Activated naive CD4-positive, alpha-beta T cell treated with anti-CD3 and anti-CD28 coated beads for 36 hours (primary cell): ENCODE measurements around the gene PROKR1. TPM values are rescaled to one million over a fixed set of nuclear protein-coding genes. Genes with fewer than 3 reads are reported as not detected.
"Not testable (repeated sequence)": the region's sequence is repeated elsewhere in the genome, so short reads cannot be mapped to it uniquely, and the experiment has no call there.

ENCODE experiments used
- CTCF ChIA-PET: fragments of 350-600 bp; sonication (Branson Sonifier 250); formaldehyde crosslinking; loops from one replicate; lab custom pipeline; 2021; ENCODE audit warnings: antibody characterized with exemption; lab: Charles Lee
- DNase-seq: peaks from one replicate; pipeline ENCODE4 v3.0.0-alpha.2; 2020
- H3K27ac Mint-ChIP-seq: one replicate; pipeline ENCODE4 v1.8.0; 2021; ENCODE audit warnings: mild to moderate bottlenecking, mixed read lengths
- H3K27me3 Mint-ChIP-seq: one replicate; pipeline ENCODE4 v1.8.0; 2021; ENCODE audit warnings: low read depth, mixed read lengths
- H3K36me3 Mint-ChIP-seq: one replicate; pipeline ENCODE4 v1.8.0; 2021; ENCODE audit warnings: low read depth, mixed read lengths
- H3K4me1 Mint-ChIP-seq: one replicate; pipeline ENCODE4 v1.8.0; 2021; ENCODE audit warnings: low read depth, mixed read lengths
- H3K4me3 Mint-ChIP-seq: one replicate; pipeline ENCODE4 v1.8.0; 2021; ENCODE audit warnings: mild to moderate bottlenecking, moderate library complexity, mixed read lengths
- H3K9me3 Mint-ChIP-seq: one replicate; pipeline ENCODE4 v1.8.0; 2021; ENCODE audit warnings: mixed read lengths
- intact Hi-C: fragments of 100-400 bp; cut with micrococcal nuclease; formaldehyde crosslinking; loops from one replicate; pipeline ENCODE4 v1.15.1; 2023
- total RNA-seq, 2 experiments: library from RNA; stranded (reverse); gene quantifications; one replicate each; pipeline ENCODE4 v1.2.3, GENCODE V29; 2021

The PROKR1 gene
- not detected for total RNA-seq

DNA sequence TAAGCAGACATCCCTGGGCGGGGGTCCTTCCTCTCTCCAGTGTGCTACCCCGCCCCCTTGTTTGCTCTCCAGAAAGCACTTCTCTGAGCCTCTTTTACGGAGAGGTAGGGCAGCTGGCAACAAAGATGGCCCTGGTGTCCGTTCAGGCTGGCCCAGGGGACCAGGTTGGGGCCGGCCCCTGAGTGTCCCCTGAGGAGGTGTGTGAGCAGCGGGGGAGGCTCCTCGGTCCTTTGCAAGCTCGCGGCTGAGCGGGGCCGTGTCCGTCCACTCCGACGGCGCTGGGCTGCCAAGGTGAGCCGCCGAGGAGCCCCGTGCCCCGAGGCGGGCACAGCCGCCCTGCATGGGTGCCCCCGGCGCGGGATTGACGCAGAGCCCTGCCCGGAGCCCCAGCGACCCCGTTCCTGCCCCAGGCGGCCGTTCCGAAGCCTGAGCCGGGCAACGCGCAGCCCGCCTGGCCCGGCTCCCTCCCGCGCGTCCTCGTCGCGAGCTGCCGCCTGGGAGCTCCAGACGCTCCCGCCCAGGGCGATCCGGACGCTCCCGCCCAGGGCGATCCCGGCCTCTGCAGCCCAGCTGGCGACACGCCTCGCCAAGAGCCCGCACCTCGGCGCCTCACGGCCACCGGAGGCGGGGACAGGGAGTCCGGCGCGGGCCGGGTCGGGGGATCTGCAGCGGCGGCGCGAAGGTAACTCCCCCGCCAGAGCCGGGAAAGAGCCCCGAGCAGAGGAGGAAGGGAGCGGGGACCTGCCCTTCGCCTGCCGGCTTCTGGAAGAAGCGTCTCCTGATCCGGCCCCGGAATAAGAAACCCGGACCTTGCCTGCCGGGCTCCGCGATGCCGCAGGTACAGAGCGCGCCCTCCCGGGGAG, at the start of gene PROKR1:
TSS of gene PROKR1 (plus strand) at position 569 of the 863 bp plus-strand sequence. CDS start 2,243 bp downstream, outside the sequence.
- Mint-ChIP-seq H3K27ac (no peak within 1 kb of the TSS), H3K9me3 (peaks cover 2% of the 10 kb centered on the region), H3K36me3 (no peaks in the 10 kb centered on the region), H3K27me3 (peaks cover 62% of the 10 kb centered on the region), H3K4me3 (peak within 1 kb of the TSS; percentile 25), H3K4me1 (peaks cover 10% of the 10 kb centered on the region)
- peak; percentile 30 for DNase-seq
- intact Hi-C loops = no loop called here
- CTCF ChIA-PET = interaction anchor here (1.2 kb wide), 1 partner anchor 177 kb away, joined by 3 read pairs; no protein-coding TSS in a partner anchor

DNA sequence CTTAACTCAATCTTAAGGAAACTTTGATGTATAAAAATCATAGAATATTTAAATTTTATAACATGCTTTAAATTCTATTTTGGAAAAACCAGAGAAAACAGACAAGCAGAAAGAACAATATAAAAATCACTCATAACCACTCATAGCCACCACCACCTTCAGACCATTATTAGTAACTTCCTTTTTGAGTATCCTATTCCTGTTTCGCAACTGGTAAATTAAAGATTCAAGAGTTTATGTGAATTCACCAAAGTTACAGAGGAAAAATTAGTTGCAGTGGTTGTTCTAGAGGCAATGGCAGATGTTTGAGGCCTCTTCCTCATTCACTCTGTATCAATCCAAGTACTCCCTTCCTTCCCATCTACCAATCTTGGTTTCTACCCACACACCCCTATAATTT, 49.3 kb upstream of the PROKR1 start:
- CTCF ChIA-PET = interaction anchor here (0.6 to 4.3 kb wide), 7 partner anchors 32 to 331 kb away, joined by 3 to 52 read pairs (median 3); partner anchors contain the start of genes APLF and FBXO48
- Mint-ChIP-seq H3K4me3 (no peak overlapping the region), H3K9me3 (peaks cover under 1% of the 10 kb centered on the region), H3K36me3 (no peaks in the 10 kb centered on the region), H3K27me3 (peaks cover 8% of the 10 kb centered on the region), H3K4me1 (peaks cover 3% of the 10 kb centered on the region), H3K27ac (no peak overlapping the region)
- intact Hi-C loops = loop anchor here (2.0 kb wide), 1 partner anchor 131 kb away; no protein-coding TSS in a partner anchor
- no peak for DNase-seq

DNA sequence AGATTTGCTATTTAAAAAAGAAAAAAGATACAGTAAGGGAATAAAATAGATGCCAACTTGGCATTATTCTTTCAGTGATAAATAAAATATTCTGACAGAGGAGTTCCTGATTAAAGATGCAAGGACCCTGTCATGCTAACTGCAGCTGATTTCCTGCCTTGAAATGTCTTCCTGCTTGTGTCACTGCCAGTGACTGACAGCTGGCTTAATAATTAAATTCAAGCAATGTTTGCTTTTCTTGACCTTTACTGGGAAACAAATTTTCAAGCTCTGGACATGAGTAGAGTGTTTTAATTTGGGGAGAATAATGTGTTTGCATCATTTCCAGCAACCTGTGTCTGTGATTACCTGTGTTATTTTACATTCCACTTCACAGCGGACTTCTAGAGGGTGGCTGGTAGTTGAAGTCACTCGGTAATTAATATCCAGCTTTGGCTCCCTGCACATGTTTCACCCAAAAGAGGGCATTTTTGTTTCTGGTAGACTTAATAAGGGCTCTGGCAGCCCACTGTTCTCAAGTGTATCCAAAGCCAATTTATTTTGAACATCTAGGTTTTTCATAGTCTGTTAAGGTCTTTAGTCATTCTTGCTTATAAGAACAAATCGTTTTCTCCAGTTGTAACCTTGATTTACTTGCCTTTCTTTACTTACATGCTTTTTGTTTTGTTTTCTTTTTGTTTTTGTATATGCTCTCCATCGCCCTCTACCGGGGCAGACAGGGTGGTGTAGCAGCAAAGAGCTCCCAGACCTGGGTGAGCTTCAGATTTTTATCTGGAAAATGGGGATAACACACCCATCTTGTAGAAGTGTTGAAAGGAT, 48.5 kb upstream of the PROKR1 start:
- no peak overlapping the region for H3K27ac Mint-ChIP-seq
- DNase-seq = peak; percentile 63
- peaks cover 8% of the 10 kb centered on the region for H3K9me3 Mint-ChIP-seq
- H3K4me1 Mint-ChIP-seq = peaks cover 3% of the 10 kb centered on the region
- CTCF ChIA-PET = interaction anchor here (0.5 to 4.3 kb wide), 48 partner anchors 9 to 682 kb away, joined by 3 to 52 read pairs (median 4); partner anchors contain the start of genes APLF and FBXO48
- no peak overlapping the region for H3K4me3 Mint-ChIP-seq
- no peaks in the 10 kb centered on the region for H3K36me3 Mint-ChIP-seq
- intact Hi-C loops = loop anchor here (1.0 to 2.0 kb wide), 3 partner anchors 128 to 330 kb away; partner anchors contain the start of genes APLF and FBXO48
- peaks cover 13% of the 10 kb centered on the region for H3K27me3 Mint-ChIP-seq

DNA sequence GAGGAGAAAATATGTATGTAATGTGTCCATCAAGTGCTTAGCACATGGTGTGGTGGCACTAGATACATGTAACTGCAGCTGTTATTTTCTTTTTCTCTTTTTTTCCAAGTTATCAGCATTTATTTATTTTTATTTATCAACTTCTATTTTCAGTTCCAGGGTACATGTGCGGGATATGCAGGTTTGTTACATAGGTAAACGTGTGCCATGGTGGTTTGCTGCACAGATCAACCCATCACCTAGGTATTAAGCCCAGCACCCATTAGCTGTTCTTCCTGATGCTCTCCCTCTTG, 47.9 kb upstream of the PROKR1 start:
- CTCF ChIA-PET = interaction anchor here (0.5 to 4.3 kb wide), 47 partner anchors 9 to 682 kb away, joined by 3 to 52 read pairs (median 4); partner anchors contain the start of genes APLF and FBXO48
- H3K9me3 Mint-ChIP-seq = peaks cover 14% of the 10 kb centered on the region
- H3K27me3 Mint-ChIP-seq = peaks cover 13% of the 10 kb centered on the region
- intact Hi-C loops = loop anchor here (1.0 to 2.0 kb wide), 3 partner anchors 128 to 330 kb away; partner anchors contain the start of genes APLF and FBXO48
- H3K4me1 Mint-ChIP-seq, H3K4me3 Mint-ChIP-seq, H3K27ac Mint-ChIP-seq, DNase-seq, H3K36me3 Mint-ChIP-seq: not testable (repeated sequence)

- peaks cover 20% of the 10 kb centered on the region for H3K9me3 Mint-ChIP-seq
- DNase-seq, intact Hi-C loops, CTCF ChIA-PET, H3K4me1 Mint-ChIP-seq, H3K36me3 Mint-ChIP-seq, H3K4me3 Mint-ChIP-seq, H3K27ac Mint-ChIP-seq: not testable (repeated sequence)
- H3K27me3 Mint-ChIP-seq = peaks cover 13% of the 10 kb centered on the region
Observed at GRCh38 chr2:68600495-68600894, 42.9 kb upstream of the PROKR1 start.

DNA sequence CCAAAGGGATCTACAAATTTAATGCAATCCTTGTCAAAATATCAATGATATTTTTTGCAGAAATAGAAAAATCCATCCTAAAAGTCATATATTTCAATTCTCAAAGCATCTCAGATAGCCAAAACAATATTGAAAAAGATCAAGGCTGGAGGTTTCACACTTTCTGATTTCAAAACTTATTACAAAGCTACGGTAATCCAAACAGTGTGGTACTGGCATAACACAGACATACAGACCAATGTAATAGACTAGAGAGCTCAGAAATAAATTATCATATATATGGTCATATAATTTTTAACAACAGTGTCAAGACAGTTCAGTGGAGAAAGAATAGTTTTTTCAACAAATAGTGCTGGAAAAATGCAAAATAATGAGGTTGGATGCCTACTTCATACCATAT, 40.3 kb upstream of the PROKR1 start:
- Mint-ChIP-seq H3K4me3 (no peak overlapping the region), H3K27ac (no peak overlapping the region), H3K27me3 (peaks cover 6% of the 10 kb centered on the region), H3K4me1 (no peaks in the 10 kb centered on the region), H3K9me3 (peaks cover 20% of the 10 kb centered on the region), H3K36me3 (no peaks in the 10 kb centered on the region)
- CTCF ChIA-PET = no interaction called here
- DNase-seq = no peak
- intact Hi-C loops = no loop called here

DNA sequence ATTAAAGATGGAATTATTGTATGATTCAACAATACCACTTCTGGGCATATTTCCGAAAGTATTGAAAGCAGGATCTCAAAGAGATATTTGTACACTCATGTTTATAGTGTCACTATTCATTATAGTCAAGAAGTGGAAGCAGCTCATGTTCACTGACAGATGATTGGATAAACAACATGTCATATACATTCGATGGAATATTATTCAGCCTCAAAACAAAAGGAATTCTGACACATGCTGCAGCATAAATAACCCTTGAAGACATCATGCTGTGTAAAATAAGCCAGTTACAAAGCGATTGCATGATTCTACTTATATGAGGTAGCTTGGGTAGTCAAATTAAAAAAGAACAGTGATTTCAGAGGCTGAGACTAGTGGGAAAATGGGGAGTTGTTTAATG, 39.3 kb upstream of the PROKR1 start:
- Mint-ChIP-seq H3K4me1 (no peaks in the 10 kb centered on the region), H3K9me3 (peaks cover 19% of the 10 kb centered on the region), H3K36me3 (no peaks in the 10 kb centered on the region), H3K27ac (no peak overlapping the region), H3K27me3 (peaks cover 5% of the 10 kb centered on the region), H3K4me3 (no peak overlapping the region)
- DNase-seq = no peak
- intact Hi-C loops = no loop called here
- CTCF ChIA-PET = interaction anchor here (2.1 kb wide), 1 partner anchor 8 kb away, joined by 4 read pairs; no protein-coding TSS in a partner anchor

DNA sequence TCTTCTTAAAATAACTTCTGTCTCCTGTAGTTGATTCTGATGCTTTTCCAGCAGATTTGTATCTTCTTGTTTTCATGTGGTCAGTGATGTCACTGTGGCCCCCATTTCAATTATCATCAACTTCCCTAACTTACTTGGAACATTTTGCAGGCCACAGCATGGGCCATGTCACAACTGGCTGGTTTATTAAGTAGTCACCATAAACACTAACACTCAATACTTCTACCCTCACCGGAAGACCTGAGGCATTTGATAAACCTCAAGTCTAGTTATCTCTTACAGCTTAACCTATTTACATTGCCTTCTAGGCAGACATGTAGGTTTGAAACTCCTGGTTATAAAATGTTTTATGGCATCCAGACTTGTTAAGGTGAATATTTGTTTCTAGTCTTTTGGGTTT, 37.4 kb upstream of the PROKR1 start:
- CTCF ChIA-PET = interaction anchor here (0.9 to 2.1 kb wide), 2 partner anchors 10 to 22 kb away, joined by 3 to 4 read pairs; no protein-coding TSS in a partner anchor

DNA sequence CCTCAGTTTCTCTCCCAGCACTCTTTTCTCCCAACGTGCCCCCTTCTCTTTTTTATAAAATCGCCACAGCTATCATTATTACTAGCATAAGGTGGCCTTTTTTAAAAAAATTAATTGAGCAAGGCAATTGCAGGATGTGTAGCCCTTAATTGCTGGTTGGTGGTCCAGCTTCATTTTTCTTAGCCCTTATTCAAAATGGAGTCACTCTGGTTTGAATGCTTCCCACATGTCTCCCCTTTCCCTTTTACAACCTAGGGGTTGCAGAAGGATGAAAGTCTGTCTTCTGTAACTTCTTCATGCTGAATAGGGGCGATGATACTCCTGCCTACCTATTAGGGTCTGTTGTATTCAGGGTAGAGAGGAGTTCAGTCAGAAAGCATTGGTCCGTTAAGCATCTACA, 36.6 kb upstream of the PROKR1 start:
- no peak for DNase-seq
- Mint-ChIP-seq H3K27me3 (no peaks in the 10 kb centered on the region), H3K9me3 (peaks cover 7% of the 10 kb centered on the region), H3K36me3 (no peaks in the 10 kb centered on the region), H3K27ac (no peak overlapping the region), H3K4me3 (no peak overlapping the region), H3K4me1 (no peaks in the 10 kb centered on the region)
- CTCF ChIA-PET = interaction anchor here (2.1 kb wide), 1 partner anchor 11 kb away, joined by 7 read pairs; no protein-coding TSS in a partner anchor
- intact Hi-C loops = no loop called here

More for the DNA sequence above, 37.4 kb upstream of the PROKR1 start:
- Mint-ChIP-seq H3K27ac (no peak overlapping the region), H3K9me3 (peaks cover 9% of the 10 kb centered on the region), H3K36me3 (no peaks in the 10 kb centered on the region), H3K4me1 (no peaks in the 10 kb centered on the region), H3K27me3 (no peaks in the 10 kb centered on the region), H3K4me3 (no peak overlapping the region)
- intact Hi-C loops = no loop called here
- DNase-seq = no peak

DNA sequence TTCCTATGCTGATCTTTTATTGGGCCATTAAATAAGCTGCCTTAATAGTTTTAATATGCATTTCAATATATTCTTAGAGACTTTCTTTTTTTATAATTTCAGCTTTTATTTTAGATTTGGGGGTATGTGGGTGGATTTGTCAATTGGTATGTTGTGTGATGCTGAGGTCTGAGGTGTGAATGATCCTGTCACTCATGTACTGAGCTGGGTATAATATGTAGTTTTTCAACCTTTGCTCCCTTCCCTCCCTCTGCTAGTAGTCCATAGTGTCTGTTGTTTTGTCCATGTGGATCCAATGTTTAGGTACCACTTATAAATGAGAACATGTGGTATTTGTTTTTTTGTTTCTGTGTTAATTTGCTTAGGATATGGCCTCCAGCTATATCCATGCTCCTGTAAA, 35.5 kb upstream of the PROKR1 start:
- H3K4me3 Mint-ChIP-seq = no peak overlapping the region
- no peaks in the 10 kb centered on the region for H3K27me3 Mint-ChIP-seq
- H3K9me3 Mint-ChIP-seq = peaks cover 3% of the 10 kb centered on the region
- DNase-seq = no peak
- CTCF ChIA-PET = interaction anchor here (2.1 kb wide), 1 partner anchor 13 kb away, joined by 7 read pairs; no protein-coding TSS in a partner anchor
- intact Hi-C loops = no loop called here
- H3K4me1 Mint-ChIP-seq = no peaks in the 10 kb centered on the region
- no peaks in the 10 kb centered on the region for H3K36me3 Mint-ChIP-seq
- no peak overlapping the region for H3K27ac Mint-ChIP-seq

DNA sequence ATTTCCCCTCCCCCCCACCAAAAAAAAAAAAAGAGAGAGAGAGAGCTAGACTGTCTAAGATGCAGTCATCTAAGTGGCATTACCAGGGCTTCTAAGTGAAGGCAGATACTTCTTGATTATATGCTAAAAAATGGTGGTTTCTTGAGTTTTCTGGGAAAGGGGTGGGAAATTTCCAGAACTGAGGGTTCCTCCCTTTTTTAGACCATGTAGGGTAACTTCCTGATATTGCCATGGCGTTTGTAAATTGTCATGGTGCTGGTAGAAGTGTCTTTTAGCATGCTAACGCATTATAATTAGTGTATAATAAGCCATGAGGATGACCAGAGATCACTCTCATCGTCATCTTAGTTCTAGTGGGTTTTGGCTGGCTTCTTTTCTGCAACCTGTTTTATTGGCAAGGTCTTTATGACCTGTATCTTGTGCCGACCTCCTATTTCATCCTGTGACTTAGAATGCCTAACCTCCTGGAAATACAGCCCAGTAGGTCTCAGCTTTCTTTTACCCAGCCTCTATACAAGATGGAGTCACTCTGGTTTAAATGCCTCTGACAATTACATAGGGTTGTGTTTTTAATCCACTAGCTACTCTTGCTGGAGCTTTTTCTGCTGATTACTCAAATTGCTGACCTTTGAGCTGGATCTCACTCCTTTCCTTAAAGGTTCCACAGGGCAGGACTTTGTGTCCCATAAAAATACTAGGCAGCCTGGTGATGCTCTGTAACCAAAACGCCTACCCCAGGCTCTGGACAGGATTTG, 30.4 kb upstream of the PROKR1 start:
- H3K27ac Mint-ChIP-seq = no peak overlapping the region
- H3K9me3 Mint-ChIP-seq = peaks cover 5% of the 10 kb centered on the region
- H3K4me3 Mint-ChIP-seq = no peak overlapping the region
- H3K27me3 Mint-ChIP-seq = no peaks in the 10 kb centered on the region
- H3K4me1 Mint-ChIP-seq = no peaks in the 10 kb centered on the region
- CTCF ChIA-PET = interaction anchor here (0.6 to 0.8 kb wide), 2 partner anchors 17 to 124 kb away, joined by 3 read pairs; no protein-coding TSS in a partner anchor
- H3K36me3 Mint-ChIP-seq = peaks cover 3% of the 10 kb centered on the region
- intact Hi-C loops = no loop called here
- DNase-seq = no peak
